Tibial nerve (tissue), 4 donors: ENCODE data around the gene INPP5B.

Source experiments
- EP300 ChIP-seq, 2 donors: sonication (generic); formaldehyde crosslinking; IDR thresholded peaks; one replicate each; pipeline ENCODE4 v1.6.1; 2017; ENCODE audit warnings: antibody characterized with exemption in 2 of 2, mild to moderate bottlenecking in 1 of 2
- POLR2A ChIP-seq, 2 donors: fragments of 450-650 bp; IDR thresholded peaks; one replicate each; pipeline ENCODE4 v1.6.1; 2017; ENCODE audit warnings: antibody characterized with exemption in 2 of 2, mild to moderate bottlenecking in 2 of 2, moderate library complexity in 2 of 2
- TF ChIP-seq, protein P1 (sequence below), 5 experiments: fragments of 200-600 bp in 3 of 5; fragments of 450-650 bp in 2 of 5; sonication (generic) in 3 of 5; IDR thresholded peaks; one replicate each; pipeline ENCODE4 v1.5.1; 2016 to 2019; ENCODE audit warnings: antibody characterized with exemption in 5 of 5, mild to moderate bottlenecking in 3 of 5, moderate library complexity in 2 of 5

DNA sequence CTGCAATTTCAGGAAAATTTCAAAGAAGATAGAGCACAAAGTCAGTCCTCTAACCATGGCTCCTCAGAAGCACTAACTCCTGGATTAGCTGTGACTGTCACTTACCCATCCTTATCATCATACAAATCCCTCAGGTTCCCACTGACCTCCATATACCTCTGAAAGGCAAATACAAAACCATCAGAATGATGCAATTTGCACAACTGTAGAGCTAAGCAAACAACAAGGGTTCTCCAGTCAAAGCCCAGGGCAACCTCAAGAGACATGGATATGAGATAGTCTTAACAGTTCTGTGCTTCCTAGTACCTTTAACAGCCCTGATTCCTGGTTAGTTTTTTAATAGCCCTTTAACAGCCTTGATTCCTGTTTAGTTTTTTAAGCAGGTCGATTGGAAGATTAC, 40.8 kb upstream of the INPP5B start:
- TF ChIP-seq EP300 (IDR thresholded peaks at IDR 0.05) (no peak), POLR2A (IDR thresholded peaks at IDR 0.05) (no peak)
- TF ChIP-seq, protein P1, sequence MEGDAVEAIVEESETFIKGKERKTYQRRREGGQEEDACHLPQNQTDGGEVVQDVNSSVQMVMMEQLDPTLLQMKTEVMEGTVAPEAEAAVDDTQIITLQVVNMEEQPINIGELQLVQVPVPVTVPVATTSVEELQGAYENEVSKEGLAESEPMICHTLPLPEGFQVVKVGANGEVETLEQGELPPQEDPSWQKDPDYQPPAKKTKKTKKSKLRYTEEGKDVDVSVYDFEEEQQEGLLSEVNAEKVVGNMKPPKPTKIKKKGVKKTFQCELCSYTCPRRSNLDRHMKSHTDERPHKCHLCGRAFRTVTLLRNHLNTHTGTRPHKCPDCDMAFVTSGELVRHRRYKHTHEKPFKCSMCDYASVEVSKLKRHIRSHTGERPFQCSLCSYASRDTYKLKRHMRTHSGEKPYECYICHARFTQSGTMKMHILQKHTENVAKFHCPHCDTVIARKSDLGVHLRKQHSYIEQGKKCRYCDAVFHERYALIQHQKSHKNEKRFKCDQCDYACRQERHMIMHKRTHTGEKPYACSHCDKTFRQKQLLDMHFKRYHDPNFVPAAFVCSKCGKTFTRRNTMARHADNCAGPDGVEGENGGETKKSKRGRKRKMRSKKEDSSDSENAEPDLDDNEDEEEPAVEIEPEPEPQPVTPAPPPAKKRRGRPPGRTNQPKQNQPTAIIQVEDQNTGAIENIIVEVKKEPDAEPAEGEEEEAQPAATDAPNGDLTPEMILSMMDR (IDR thresholded peaks at IDR 0.05), result no peak
